ENCODE measurements around the gene SEC23A. TPM values are rescaled to one million over a fixed set of nuclear protein-coding genes. Genes with fewer than 3 reads are reported as not detected.
A peak's percentile ranks its signal among the peaks of the same experiment; 100 is the strongest.
"Not testable (repeated sequence)": the region's sequence is repeated elsewhere in the genome, so short reads cannot be mapped to it uniquely, and the experiment has no call there.

Gene SEC23A
- polyA plus RNA-seq (2011; rRNA removed) (176 and 238 TPM in 2 replicates), polyA plus RNA-seq (2017; fragmentation: RNase III; extraction: RNeasy Plus Mini Kit Qiagen cat#74134 plus additional on column Dnase treatment) (90.2 to 105 TPM (median 96.4 TPM) in 3 replicates), polyA minus RNA-seq (2011; rRNA and poly(A)+ RNA removed) (200 and 215 TPM in 2 replicates)
- 41.4 and 48.1 TPM in 2 replicates for polyA plus RNA-seq (2012; cell fraction: cytosol; rRNA removed)
- 29.6 and 42.0 TPM in 2 replicates for polyA plus RNA-seq (2012; cell fraction: nucleus; rRNA removed)

- ATAC-seq (peak; percentile 97 to 98), FAIRE-seq (no peak), DNase-seq (ENCODE audit: low read depth in 1 of 2, low spot score in 1 of 2) (peak; percentile 75 to 92)
- peaks cover 18% of the 10 kb centered on the region for H3K4me1 ChIP-seq
- no peaks in the 10 kb centered on the region for H3K9me3 ChIP-seq
- H3K4me2 ChIP-seq = peak within 1 kb of the TSS; percentile 82
- peak within 1 kb of the TSS; percentile 97 for H3K27ac ChIP-seq
- under 1% methylated on average over 25 of the region's 58 CpGs for WGBS (ENCODE audit: missing lambda C conversion rate)
- no peak for TF ChIP-seq CTCF (IDR thresholded peaks at IDR 0.05)
- peak; percentile 67 to 69; a peak in 2 of 5 replicates for TF ChIP-seq JUN (IDR thresholded peaks at IDR 0.05)
- TF ChIP-seq MAFK (IDR thresholded peaks at IDR 0.05; ENCODE audit: partially characterized antibody) = no peak
- TF ChIP-seq JUNB (IDR thresholded peaks at IDR 0.05) = no peak
- TF ChIP-seq KDM1A (IDR thresholded peaks at IDR 0.05; ENCODE audit: low read depth) = no peak
- TF ChIP-seq HOXB13 (CRISPR knock-in tag; IDR thresholded peaks at IDR 0.05; ENCODE audit: low read depth) = no peak
- TF ChIP-seq POLR2A (IDR thresholded peaks at IDR 0.05; ENCODE audit: low read length) = peak; percentile 83
- peak; percentile 57; the same call in 2 of the 3 replicates for TF ChIP-seq BCL3 (IDR thresholded peaks at IDR 0.05)
- TF ChIP-seq MAZ (IDR thresholded peaks at IDR 0.05; ENCODE audit: borderline replicate concordance, low read depth, low read length) = no peak
- TF ChIP-seq CEBPB (IDR thresholded peaks at IDR 0.05) = peak in 1 of 2 experiments; percentile 81; a peak in 2 of 4 replicates
- TF ChIP-seq MAX (IDR thresholded peaks at IDR 0.05) = peak; percentile 51
- peak; percentile 27; the same call in 1 of the 2 replicates for TF ChIP-seq PBX3 (IDR thresholded peaks at IDR 0.05)
- TF ChIP-seq RARB (CRISPR knock-in tag; IDR thresholded peaks at IDR 0.05) = no peak
- TF ChIP-seq NFE2L2 (conservative IDR thresholded peaks at IDR 0.05; ENCODE audit: low read length) = no peak
- peak; percentile 86 for TF ChIP-seq PHF8 (IDR thresholded peaks at IDR 0.05; ENCODE audit: borderline replicate concordance, low read depth)
- no peak for TF ChIP-seq ESRRA (IDR thresholded peaks at IDR 0.05; ENCODE audit: borderline replicate concordance, low read length)
- TF ChIP-seq CBX8 (IDR thresholded peaks at IDR 0.05) = no peak
- POLR2A ChIA-PET = interaction anchor here (0.6 to 2.2 kb wide), 13 partner anchors 10 to 329 kb away, joined by 3 to 34 read pairs (median 4); partner anchors contain the start of genes FBXO33, GEMIN2, PNN and TRAPPC6B
- H3K4me3 ChIP-seq = peak within 1 kb of the TSS; percentile 90
- CTCF ChIA-PET = interaction anchor here (0.6 to 2.2 kb wide), 4 partner anchors 29 to 323 kb away, joined by 3 to 11 read pairs (median 4); no protein-coding TSS in a partner anchor
These were observed at the start of gene SEC23A for GRCh38 chr14:39102969-39103957. TSS of gene SEC23A (minus strand) at chr14:39103235. CDS start at chr14:39096118, 7,117 bp downstream.

DNA sequence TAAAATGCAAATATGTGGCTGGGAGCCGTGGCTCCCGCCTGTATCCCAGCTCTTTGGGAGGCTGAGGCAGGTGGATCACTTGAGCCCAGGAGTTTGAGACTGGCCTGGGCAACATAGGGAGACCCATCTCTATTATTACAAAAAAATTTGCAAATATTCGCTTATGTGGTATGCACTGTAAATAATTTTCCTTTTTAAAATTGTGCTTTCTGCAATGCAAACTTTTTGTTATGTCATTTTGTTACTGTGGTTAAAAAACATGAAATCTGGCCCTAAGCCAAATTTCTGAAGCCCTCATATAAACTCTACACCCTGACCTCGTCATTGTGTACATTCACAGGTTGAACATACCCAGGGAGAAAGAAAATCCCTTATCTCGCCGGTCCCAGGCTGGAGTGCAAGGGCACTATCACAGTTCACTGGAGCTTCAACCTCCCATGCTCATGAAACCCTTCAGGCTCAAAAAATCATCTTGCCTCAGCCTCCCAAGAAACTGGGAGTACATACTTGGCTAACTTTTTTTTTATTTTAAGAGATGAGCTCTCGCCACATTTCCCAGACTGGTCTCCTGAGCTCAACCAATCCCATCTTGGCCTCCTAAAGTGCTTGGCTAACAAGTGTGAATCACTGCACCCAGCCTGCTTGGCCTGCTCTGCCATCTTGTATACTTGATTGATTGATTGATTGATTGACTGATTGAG, 42.4 kb upstream of the SEC23A start:
- no peak overlapping the region for H3K4me2 ChIP-seq
- FAIRE-seq = no peak
- peaks cover 6% of the 10 kb centered on the region; the same call in 2 of the 3 replicates for H3K9me3 ChIP-seq
- ChIA-PET POLR2A (interaction anchor here (0.8 kb wide), 1 partner anchor 25 kb away, joined by 4 read pairs; the partner anchor contains the start of gene TRAPPC6B), CTCF (interaction anchor here (1.2 kb wide), 1 partner anchor 25 kb away, joined by 3 read pairs; the partner anchor contains the start of gene TRAPPC6B)
- H3K4me3 ChIP-seq = no peak overlapping the region
- no peaks in the 10 kb centered on the region for H3K4me1 ChIP-seq
- ATAC-seq = no peak
- no peak for DNase-seq (ENCODE audit: low read depth in 1 of 2, low spot score in 1 of 2)
- WGBS (ENCODE audit: missing lambda C conversion rate) = 78% methylated on average over 7 of the region's 7 CpGs
- TF ChIP-seq, protein P1, sequence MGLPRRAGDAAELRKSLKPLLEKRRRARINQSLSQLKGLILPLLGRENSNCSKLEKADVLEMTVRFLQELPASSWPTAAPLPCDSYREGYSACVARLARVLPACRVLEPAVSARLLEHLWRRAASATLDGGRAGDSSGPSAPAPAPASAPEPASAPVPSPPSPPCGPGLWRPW (IDR thresholded peaks at IDR 0.05) = no peak
- no peak for TF ChIP-seq ESRRA (IDR thresholded peaks at IDR 0.05; ENCODE audit: borderline replicate concordance, low read length)
- no peak for TF ChIP-seq HOXA7 (CRISPR knock-in tag; IDR thresholded peaks at IDR 0.05)
- TF ChIP-seq ZNF302 (CRISPR knock-in tag; IDR thresholded peaks at IDR 0.05) = no peak
- TF ChIP-seq, protein P2, sequence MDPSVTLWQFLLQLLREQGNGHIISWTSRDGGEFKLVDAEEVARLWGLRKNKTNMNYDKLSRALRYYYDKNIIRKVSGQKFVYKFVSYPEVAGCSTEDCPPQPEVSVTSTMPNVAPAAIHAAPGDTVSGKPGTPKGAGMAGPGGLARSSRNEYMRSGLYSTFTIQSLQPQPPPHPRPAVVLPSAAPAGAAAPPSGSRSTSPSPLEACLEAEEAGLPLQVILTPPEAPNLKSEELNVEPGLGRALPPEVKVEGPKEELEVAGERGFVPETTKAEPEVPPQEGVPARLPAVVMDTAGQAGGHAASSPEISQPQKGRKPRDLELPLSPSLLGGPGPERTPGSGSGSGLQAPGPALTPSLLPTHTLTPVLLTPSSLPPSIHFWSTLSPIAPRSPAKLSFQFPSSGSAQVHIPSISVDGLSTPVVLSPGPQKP (IDR thresholded peaks at IDR 0.05; ENCODE audit: low read depth, low read length) = no peak
- no peak for TF ChIP-seq CEBPB (IDR thresholded peaks at IDR 0.05)
- no peak for TF ChIP-seq POLR2AphosphoS2 (conservative IDR thresholded peaks at IDR 0.05; ENCODE audit: low read length)
- no peak for TF ChIP-seq RARB (CRISPR knock-in tag; IDR thresholded peaks at IDR 0.05)
- no peak for TF ChIP-seq NFE2L2 (conservative IDR thresholded peaks at IDR 0.05; ENCODE audit: low read length)
- H3K27ac ChIP-seq = no peak overlapping the region

DNA sequence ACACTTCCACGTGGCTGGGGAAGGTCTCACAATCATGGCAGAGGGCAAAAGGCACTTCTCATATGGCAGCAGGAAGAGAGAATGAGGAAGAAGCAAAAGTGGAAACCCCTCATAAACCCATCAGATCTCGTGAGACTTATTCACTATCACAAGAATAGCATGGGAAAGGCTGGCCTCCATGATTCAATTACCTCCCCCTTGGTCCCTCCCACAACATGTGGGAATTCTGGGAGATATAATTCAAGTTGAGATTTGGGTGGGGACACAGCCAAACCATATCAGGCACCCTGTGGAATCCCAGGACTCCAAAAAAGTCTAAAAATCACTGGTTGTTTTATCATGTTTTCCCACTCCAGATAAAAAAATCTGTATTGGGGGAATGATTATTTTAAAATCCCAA, 40.2 kb upstream of the SEC23A start:
- POLR2A ChIA-PET; H3K4me3 ChIP-seq; H3K4me2 ChIP-seq; FAIRE-seq; H3K4me1 ChIP-seq; DNase-seq (ENCODE audit: low read depth in 1 of 2, low spot score in 1 of 2); H3K9me3 ChIP-seq; CTCF ChIA-PET; H3K27ac ChIP-seq; ATAC-seq: not testable (repeated sequence)
- WGBS (ENCODE audit: missing lambda C conversion rate) = 82% methylated on average over 2 of the region's 2 CpGs

All from A549 (cell line).